VCaP (cell line): ENCODE measurements around the gene DNPEP.

Experiments used
- H3K27ac ChIP-seq: fragments of 450-650 bp; 2 replicates; pipeline ENCODE4 v1.5.1; 2017
- TF ChIP-seq, protein P1 (sequence below): fragments of 450-650 bp; conservative IDR thresholded peaks from 2 replicates; pipeline ENCODE4 v1.5.1; 2017; ENCODE audit warnings: mild to moderate bottlenecking, moderate library complexity

DNPEP gene

GRCh38 chr2:219423652-219424377, 36.1 kb upstream of the DNPEP start:
- H3K27ac ChIP-seq = no peak overlapping the region

GRCh38 chr2:219422952-219423534, 35.3 kb upstream of the DNPEP start:
- no peak overlapping the region for H3K27ac ChIP-seq
- TF ChIP-seq, protein P1, sequence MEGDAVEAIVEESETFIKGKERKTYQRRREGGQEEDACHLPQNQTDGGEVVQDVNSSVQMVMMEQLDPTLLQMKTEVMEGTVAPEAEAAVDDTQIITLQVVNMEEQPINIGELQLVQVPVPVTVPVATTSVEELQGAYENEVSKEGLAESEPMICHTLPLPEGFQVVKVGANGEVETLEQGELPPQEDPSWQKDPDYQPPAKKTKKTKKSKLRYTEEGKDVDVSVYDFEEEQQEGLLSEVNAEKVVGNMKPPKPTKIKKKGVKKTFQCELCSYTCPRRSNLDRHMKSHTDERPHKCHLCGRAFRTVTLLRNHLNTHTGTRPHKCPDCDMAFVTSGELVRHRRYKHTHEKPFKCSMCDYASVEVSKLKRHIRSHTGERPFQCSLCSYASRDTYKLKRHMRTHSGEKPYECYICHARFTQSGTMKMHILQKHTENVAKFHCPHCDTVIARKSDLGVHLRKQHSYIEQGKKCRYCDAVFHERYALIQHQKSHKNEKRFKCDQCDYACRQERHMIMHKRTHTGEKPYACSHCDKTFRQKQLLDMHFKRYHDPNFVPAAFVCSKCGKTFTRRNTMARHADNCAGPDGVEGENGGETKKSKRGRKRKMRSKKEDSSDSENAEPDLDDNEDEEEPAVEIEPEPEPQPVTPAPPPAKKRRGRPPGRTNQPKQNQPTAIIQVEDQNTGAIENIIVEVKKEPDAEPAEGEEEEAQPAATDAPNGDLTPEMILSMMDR = no peak

More at GRCh38 chr2:219423652-219424377, 36.1 kb upstream of the DNPEP start:
- TF ChIP-seq, protein P1 = no peak

DNA sequence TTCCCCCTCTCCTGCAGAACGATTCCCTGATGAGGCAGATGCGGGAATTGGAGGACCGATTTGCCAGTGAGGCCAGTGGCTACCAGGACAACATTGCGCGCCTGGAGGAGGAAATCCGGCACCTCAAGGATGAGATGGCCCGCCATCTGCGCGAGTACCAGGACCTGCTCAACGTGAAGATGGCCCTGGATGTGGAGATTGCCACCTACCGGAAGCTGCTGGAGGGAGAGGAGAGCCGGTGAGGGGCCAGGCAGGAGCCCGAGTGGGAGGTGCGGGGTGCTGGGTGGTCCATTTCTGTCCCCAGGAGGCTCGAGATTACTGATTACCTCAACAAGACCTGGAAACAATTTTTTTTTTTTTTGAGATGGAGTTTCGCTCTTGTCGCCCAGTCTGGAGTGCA, 33.6 kb upstream of the DNPEP start:
- TF ChIP-seq, protein P1 = no peak

GRCh38 chr2:219420687-219421086, 33.0 kb upstream of the DNPEP start:
- TF ChIP-seq, protein P1 = no peak
- H3K27ac ChIP-seq = no peak overlapping the region

More for the DNA sequence above, 33.6 kb upstream of the DNPEP start:
- H3K27ac ChIP-seq = no peak overlapping the region

DNA sequence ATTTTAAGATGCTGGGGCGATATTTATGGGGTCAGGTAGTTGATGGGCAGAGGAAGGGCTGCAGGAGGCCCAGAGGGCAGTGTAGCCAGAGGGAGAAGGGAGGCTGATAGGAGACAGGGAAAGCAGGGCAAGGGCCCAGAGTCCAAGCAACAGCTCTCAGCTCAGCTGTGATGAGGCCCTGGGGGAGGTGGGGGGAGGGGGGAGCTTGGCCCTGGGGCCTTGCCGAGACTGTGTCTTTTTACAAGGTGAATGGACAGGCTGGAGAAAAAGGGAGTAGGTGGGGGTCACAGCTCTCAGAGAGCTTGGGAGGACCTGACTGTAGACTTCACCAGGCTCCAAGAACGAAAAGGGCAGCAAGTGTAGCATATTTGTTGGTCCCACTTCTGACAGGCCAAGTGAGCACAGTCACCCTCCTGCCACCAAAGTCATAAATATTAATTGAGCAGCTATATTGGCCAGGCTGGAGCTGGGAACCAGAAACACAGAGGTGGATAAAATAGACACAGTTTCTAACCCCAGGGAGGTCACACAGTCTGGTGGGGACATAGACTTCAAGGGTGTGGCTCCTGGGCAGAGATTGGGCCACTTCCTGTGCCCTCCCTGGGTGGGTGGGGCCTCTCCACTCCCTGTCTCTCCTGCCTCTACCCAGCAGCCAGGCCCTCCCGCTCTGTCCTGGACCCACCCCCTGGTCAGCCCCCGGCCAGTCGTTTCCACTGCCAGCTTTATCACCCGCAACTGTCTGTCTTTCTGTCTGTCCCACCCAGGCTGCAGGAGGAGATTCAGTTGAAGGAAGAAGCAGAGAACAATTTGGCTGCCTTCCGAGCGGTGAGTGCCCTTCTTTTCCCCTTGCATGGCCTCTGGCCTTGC, 31.9 kb upstream of the DNPEP start:
- no peak overlapping the region for H3K27ac ChIP-seq
- TF ChIP-seq, protein P1 = no peak

DNA sequence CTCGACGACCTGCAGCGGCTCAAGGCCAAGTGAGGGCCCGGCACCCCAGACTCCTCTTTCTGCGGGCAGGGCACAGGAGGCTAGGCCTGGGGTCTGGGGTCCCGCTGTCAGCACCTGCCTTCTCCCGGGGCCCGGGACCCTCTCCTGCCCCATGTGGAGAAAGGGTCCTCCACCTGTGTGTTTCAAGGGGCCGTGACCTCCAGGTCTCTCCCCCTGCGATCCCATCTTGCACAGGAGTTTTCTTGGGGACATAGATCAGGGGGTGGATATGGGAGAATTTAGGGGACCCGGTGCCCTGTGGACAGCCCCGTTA, 31.3 kb upstream of the DNPEP start:
- TF ChIP-seq, protein P1 = no peak
- H3K27ac ChIP-seq = no peak overlapping the region
